HCT116 (cell line): ENCODE results near the gene TAF1B. TPM values are rescaled to one million over a fixed set of nuclear protein-coding genes. Genes with fewer than 3 reads are reported as not detected.
"Not testable (repeated sequence)": the region's sequence is repeated elsewhere in the genome, so short reads cannot be mapped to it uniquely, and the experiment has no call there.

Source experiments
- ATAC-seq: fragments of 200-7000 bp; cut with Tn5 transposase; 2 replicates; pipeline ENCODE4 v1.9.1; 2020; ENCODE audit warnings: mild to moderate bottlenecking, moderate library complexity
- BruUV-seq: library from RNA; stranded (reverse); fragments of 400-500 nt; replicated peaks from 2 replicates; lab custom pipeline; 2021; lab: Mats Ljungman, UMichigan
- CTCF ChIA-PET: fragments of 300-600 bp; sonication (Branson Sonifier 250); formaldehyde crosslinking; loops from one replicate; lab custom pipeline; 2021; ENCODE audit warnings: antibody characterized with exemption; lab: Charles Lee
- POLR2A ChIA-PET: fragments of 300-600, 350-600 bp; sonication (Branson Sonifier 250); formaldehyde crosslinking; loops from one replicate; lab custom pipeline; 2021; ENCODE audit warnings: antibody characterized with exemption; lab: Charles Lee
- RAD21 ChIA-PET, 2 experiments: fragments of 300-600 bp; sonication (Branson Sonifier 250); formaldehyde crosslinking; loops; one replicate each; lab custom pipeline; 2023; ENCODE audit warnings: low total read pairs in 2 of 2; ENCODE audit not compliant: uncharacterized antibody in 2 of 2, unreplicated experiment in 2 of 2, low non-redundant PET in 1 of 2; lab: Charles Lee
- DNase-seq: peaks from one replicate; pipeline ENCODE4 v3.0.0-alpha.2; 2010; ENCODE audit warnings: low read depth, low spot score
- H2AFZ ChIP-seq: fragments of 200-600 bp; shearing (Covaris generic), sonication (generic); 2 replicates; pipeline ENCODE4 v1.6.1; 2017; ENCODE audit warnings: low read depth, mixed run types, mixed read lengths, antibody characterized with exemption, low read length; ENCODE audit not compliant: poor library complexity, severe bottlenecking
- H3K27ac ChIP-seq: 2 replicates; pipeline ENCODE4 v1.5.1; 2012; ENCODE audit warnings: low read depth, low read length
- H3K27me3 ChIP-seq: fragments of 200-600 bp; sonication (generic); 2 replicates; pipeline ENCODE4 v1.6.1; 2016; ENCODE audit warnings: mixed run types, low read length, mixed read lengths; ENCODE audit not compliant: insufficient read depth
- H3K36me3 ChIP-seq, 2 experiments: fragments of 200-500 bp in 1 of 2; fragments of 200-600 bp in 1 of 2; sonication (Bioruptor generic) in 1 of 2; sonication (generic) in 1 of 2; 2 replicates each; pipeline versions ENCODE4 v1.5.1 to v1.6.1; 2014 to 2016; ENCODE audit warnings: low read length in 2 of 2, inconsistent platforms in 1 of 2, mixed read lengths in 1 of 2, mixed run types in 1 of 2; ENCODE audit not compliant: insufficient read depth in 2 of 2, control insufficient read depth in 1 of 2
- H3K4me1 ChIP-seq, 2 experiments: fragments of 200-600 bp in 1 of 2; sonication (generic) in 1 of 2; 2 replicates each; pipeline versions ENCODE4 v1.5.1 to v1.6.1; 2012 to 2017; ENCODE audit warnings: low read length in 2 of 2, inconsistent platforms in 1 of 2, mild to moderate bottlenecking in 1 of 2, mixed read lengths in 1 of 2, mixed run types in 1 of 2, moderate library complexity in 1 of 2; ENCODE audit not compliant: insufficient read depth in 2 of 2, control insufficient read depth in 1 of 2
- H3K4me2 ChIP-seq: fragments of 200-600 bp; sonication (generic); 2 replicates; pipeline ENCODE4 v1.6.1; 2017; ENCODE audit warnings: mixed run types, low read length, mixed read lengths
- H3K4me3 ChIP-seq, 2 experiments: fragments of 200-600 bp in 1 of 2; sonication (generic) in 1 of 2; replicated peaks in 1 of 2; 2 replicates each; pipeline ENCODE4 v1.5.1; 2011 to 2016; ENCODE audit warnings: low read length in 2 of 2, control low read depth in 1 of 2, low read depth in 1 of 2, mild to moderate bottlenecking in 1 of 2, mixed read lengths in 1 of 2, mixed run types in 1 of 2
- H3K79me2 ChIP-seq: fragments of 200-600 bp; sonication (generic); 2 replicates; pipeline ENCODE4 v1.6.1; 2017; ENCODE audit warnings: mild to moderate bottlenecking, mixed run types, low read length, moderate library complexity, mixed read lengths; ENCODE audit not compliant: insufficient read depth
- H3K9ac ChIP-seq: fragments of 200-600 bp; sonication (generic); 2 replicates; pipeline ENCODE4 v1.6.1; 2016; ENCODE audit warnings: low read length, mixed read lengths
- H3K9me2 ChIP-seq: fragments of 200-600 bp; sonication (generic), shearing (Covaris generic); 2 replicates; pipeline ENCODE4 v1.6.1; 2017; ENCODE audit warnings: mixed run types, mild to moderate bottlenecking, moderate library complexity; ENCODE audit not compliant: insufficient read depth
- H3K9me3 ChIP-seq, 2 experiments: fragments of 200-500 bp in 1 of 2; fragments of 200-600 bp in 1 of 2; sonication (Bioruptor generic) in 1 of 2; sonication (generic) in 1 of 2; 2 replicates each; pipeline ENCODE4 v1.6.1; 2014 to 2017; ENCODE audit warnings: low read length in 2 of 2, mixed read lengths in 2 of 2, inconsistent platforms in 1 of 2, low read depth in 1 of 2, mild to moderate bottlenecking in 1 of 2, mixed run types in 1 of 2, moderate library complexity in 1 of 2; ENCODE audit not compliant: control insufficient read depth in 1 of 2, insufficient read depth in 1 of 2
- H4K20me1 ChIP-seq: fragments of 200-600 bp; sonication (generic), shearing (Covaris generic); 2 replicates; pipeline ENCODE4 v1.6.1; 2017; ENCODE audit warnings: mixed run types, mild to moderate bottlenecking, moderate library complexity; ENCODE audit not compliant: insufficient read depth
- ELF1 ChIP-seq: IDR thresholded peaks from 2 replicates; pipeline ENCODE4 v1.6.1; 2012; ENCODE audit warnings: low read depth, borderline replicate concordance
- POLR2A ChIP-seq: IDR thresholded peaks from 2 replicates; pipeline ENCODE4 v1.7.0; 2011; ENCODE audit warnings: borderline replicate concordance; ENCODE audit not compliant: insufficient read depth, insufficient read length; ENCODE audit errors: extremely low read depth
- intact Hi-C: fragments of 100-400 bp; cut with micrococcal nuclease; formaldehyde crosslinking; loops from 2 replicates; pipeline ENCODE4 v1.10.0; 2022
- total RNA-seq: library from RNA; stranded (reverse); gene quantifications from one replicate; pipeline ENCODE4 v1.2.1, GENCODE V29; 2021; ENCODE audit not compliant: unreplicated experiment
- TF ChIP-seq, protein P1 (sequence below): IDR thresholded peaks from 2 replicates; pipeline ENCODE4 v1.6.1; 2012

Gene TAF1B
- total RNA-seq, 1 experiment from 2014 or later, result 27.9 TPM

DNA sequence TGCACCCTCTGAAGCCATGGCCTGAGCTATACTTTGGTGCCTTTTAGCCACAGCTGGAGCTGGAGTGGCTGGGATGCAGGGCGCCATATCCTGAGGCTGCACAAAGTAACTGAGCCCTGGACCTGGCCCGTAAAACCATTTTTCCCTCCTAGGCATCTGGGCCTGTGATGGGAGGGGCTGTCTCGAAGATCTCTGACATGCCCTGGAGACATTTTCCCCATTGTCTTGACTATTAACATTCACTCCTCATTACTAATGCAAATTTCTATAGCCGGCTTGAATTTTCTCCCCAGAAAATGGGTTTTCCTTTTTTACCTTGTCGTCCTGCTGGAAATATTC, 15.4 kb downstream of the TAF1B start:
- Histone ChIP-seq H3K4me2 (no peak overlapping the region), H3K27me3 (no peaks in the 10 kb centered on the region), H3K79me2 (no peaks in the 10 kb centered on the region), H3K4me3 (no peak overlapping the region), H3K36me3 (peaks cover 20 to 59% of the 10 kb centered on the region in 2 experiments), H3K9me3 (peaks cover 4 to 7% of the 10 kb centered on the region in 2 experiments; a peak in 2 of 4 replicates), H3K4me1 (no peaks in the 10 kb centered on the region), H3K27ac (no peak overlapping the region), H4K20me1 (no peaks in the 10 kb centered on the region), H2AFZ (no peak overlapping the region), H3K9me2 (no peaks in the 10 kb centered on the region), H3K9ac (no peak overlapping the region)
- RAD21 ChIA-PET, result no interaction called here
- TF ChIP-seq ELF1 (no peak), POLR2A (no peak)
- TF ChIP-seq, protein P1, sequence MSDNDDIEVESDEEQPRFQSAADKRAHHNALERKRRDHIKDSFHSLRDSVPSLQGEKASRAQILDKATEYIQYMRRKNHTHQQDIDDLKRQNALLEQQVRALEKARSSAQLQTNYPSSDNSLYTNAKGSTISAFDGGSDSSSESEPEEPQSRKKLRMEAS, result no peak
- intact Hi-C loops, result no loop called here
- POLR2A ChIA-PET, result no interaction called here
- DNase-seq (no peak), ATAC-seq (no peak)
- BruUV-seq, result no TSS peak
- CTCF ChIA-PET, result no interaction called here

DNA sequence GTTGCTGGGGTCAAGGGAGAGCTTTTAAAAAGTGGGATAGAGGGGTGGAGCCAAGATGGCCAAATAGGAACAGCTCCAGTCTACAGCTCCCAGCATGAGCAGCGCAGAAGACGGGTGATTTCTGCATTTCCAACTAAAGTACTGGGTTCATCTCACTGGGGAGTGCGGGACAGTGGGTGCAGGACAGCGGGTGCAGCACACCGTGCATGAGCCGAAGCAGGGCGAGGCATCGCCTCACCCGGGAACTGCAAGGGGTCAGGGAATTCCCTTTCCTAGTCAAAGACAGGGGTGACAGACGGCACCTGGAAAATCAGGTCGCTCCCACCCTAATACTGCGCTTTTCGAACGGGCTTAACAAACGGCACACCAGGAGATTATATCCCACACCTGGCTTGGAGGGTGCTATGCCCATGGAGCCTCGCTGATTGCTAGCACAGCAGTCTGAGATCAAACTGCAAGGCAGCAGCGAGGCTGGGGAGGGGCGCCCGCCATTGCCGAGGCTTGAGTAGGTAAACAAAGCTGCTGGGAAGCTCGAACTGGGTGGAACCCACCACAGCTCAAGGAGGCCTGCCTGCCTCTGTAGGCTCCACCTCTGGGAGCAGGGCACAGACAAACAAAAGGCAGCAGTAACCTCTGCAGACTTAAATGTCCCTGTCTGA, 17.8 kb downstream of the TAF1B start:
- H2AFZ ChIP-seq, intact Hi-C loops, H3K27me3 ChIP-seq, BruUV-seq, H3K4me1 ChIP-seq, CTCF ChIA-PET, POLR2A ChIA-PET, DNase-seq, H3K27ac ChIP-seq, H3K9me2 ChIP-seq, H3K4me3 ChIP-seq, H3K9me3 ChIP-seq, RAD21 ChIA-PET, H3K79me2 ChIP-seq, H3K4me2 ChIP-seq, H3K9ac ChIP-seq, ATAC-seq, H4K20me1 ChIP-seq: not testable (repeated sequence)
- peaks cover 5 to 37% of the 10 kb centered on the region in 2 experiments for H3K36me3 ChIP-seq
